HG03095 (cell line): ENCODE measurements around the gene PTGR1.

ENCODE experiments used
- ATAC-seq: cut with Tn5 transposase; IDR thresholded peaks from one replicate; pipeline ENCODE4 v1.9.1; 2021; ENCODE audit warnings: moderate library complexity; ENCODE audit not compliant: unreplicated experiment

Gene PTGR1

DNA sequence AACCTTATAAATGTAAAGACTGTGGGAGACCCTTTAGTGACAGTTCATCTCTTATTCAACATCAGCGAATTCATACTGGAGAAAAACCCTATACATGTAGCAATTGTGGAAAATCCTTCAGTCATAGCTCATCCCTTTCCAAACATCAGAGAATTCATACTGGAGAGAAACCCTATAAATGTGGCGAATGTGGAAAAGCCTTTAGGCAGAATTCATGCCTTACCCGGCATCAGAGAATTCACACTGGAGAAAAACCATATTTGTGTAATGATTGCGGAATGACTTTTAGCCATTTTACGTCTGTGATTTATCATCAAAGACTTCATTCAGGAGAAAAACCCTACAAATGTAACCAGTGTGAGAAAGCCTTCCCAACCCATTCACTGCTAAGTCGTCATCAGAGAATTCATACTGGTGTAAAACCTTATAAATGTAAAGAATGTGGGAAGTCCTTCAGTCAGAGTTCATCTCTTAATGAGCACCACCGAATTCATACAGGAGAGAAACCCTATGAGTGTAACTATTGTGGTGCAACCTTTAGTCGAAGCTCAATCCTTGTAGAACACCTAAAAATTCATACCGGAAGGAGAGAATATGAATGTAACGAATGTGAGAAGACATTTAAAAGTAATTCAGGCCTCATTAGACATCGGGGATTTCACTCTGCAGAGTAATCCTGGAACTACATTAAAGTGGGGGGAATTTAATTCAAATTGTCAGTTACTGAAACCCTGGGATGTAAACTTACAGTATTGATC is 56.8 kb downstream of the PTGR1 start:
- ATAC-seq: no peak

GRCh38 chr9:111533099-111533790 is 66.2 kb downstream of the PTGR1 start:
- no peak for ATAC-seq

DNA sequence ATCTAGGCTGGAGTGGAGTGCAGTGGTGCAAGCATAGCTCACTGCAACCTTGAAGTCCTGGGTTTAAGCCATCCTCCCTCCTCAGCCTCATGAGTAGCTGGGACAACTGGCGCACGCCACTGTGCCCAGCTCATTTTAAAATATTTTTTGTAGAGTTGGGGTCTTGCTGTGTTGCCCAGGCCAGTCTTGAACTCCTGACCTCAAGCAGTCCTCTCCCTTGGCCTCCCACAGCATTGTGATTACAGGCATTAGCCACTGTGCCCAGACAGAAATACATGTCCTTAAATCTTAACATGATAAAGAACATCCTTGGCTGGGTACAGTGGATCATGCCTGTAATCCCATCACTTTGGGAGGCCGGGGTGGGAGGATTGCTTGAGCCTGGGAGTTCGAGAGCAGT is 67.7 kb downstream of the PTGR1 start:
- no peak for ATAC-seq

DNA sequence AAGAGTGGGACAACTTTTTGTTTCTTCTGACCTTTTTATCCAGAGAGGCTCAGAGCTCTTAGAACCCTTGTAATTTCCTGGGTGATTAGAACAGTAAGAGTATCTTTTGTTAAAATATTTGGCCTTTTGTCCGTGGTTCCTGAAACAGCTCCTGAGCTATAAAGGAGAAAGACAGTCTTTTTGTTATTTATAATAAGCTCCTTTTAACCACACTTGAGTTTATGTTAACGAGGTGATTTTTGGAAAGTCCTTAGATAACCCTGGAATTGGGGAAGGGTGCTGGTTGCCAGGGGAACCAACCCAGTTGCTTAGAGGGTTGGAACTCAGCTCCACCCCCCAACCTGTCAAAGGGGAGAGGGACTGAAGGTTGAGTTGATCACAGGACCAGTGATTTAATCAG is 69.7 kb downstream of the PTGR1 start:
- no peak for ATAC-seq

DNA sequence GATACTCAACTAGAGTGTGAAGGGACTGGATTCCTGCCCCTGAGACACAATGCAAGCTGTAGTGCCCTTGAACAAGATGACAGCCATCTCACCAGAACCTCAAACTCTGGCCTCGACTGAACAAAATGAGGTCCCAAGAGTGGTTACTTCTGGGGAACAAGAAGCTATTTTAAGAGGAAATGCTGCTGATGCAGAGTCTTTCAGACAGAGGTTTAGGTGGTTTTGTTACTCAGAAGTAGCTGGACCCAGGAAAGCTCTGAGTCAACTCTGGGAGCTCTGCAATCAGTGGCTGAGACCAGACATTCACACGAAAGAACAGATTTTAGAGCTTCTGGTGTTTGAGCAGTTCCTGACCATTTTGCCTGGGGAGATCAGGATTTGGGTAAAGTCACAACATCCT is 72.1 kb downstream of the PTGR1 start:
- no peak for ATAC-seq

- no peak for ATAC-seq
These were observed 74.1 kb downstream of the PTGR1 start, which contains the start of gene ZNF483 for GRCh38 chr9:111525056-111525977. Gene ZNF483 (plus strand): TSS chr9:111525179. CDS start chr9:111527396, 2,217 bp downstream.

- ATAC-seq: no peak
These were observed 74.8 kb downstream of the PTGR1 start for GRCh38 chr9:111524731-111525055.

GRCh38 chr9:111516061-111516465 is 83.4 kb downstream of the PTGR1 start:
- ATAC-seq: no peak

- ATAC-seq: no peak
These were observed 84.5 kb downstream of the PTGR1 start for GRCh38 chr9:111514967-111515366.
